ENCODE results near the gene AGBL1. TPM values are rescaled to one million over a fixed set of nuclear protein-coding genes. Genes with fewer than 3 reads are reported as not detected.

AGBL1 gene
- total and polyA plus RNA-seq, 9 donors = under 0.01 to 0.02 TPM; not detected in 7

DNA sequence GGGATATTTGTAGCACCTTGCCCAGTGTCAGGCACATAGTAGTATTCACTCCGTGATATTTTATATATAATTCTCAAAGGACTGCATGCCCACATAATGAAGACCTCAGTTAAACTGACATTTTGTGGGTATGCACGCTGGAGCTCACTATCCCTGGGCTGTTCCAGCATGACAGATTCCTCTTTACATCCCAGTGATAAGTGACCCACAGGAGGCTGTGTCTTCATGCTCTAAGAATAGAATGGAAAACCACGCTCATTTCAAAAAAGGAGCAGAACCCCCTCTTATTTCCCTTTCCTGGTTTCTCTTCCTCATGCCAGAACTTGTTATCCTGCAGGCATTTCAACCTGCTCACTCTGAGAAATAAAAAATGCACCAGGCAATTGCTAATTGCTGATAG, 717.5 kb downstream of the AGBL1 start:
- no peak overlapping the region for H3K27ac ChIP-seq
- no peaks in the 10 kb centered on the region for H3K4me1 ChIP-seq (ENCODE audit: insufficient read depth)
- WGBS, 3 donors = 61 to 69% (median 63%) methylated on average over 3 of the region's 3 CpGs
- H3K9me3 ChIP-seq = no peaks in the 10 kb centered on the region
- TF ChIP-seq EP300 (IDR thresholded peaks at IDR 0.05) = no peak
- no peak for TF ChIP-seq CTCF (IDR thresholded peaks at IDR 0.05)
- TF ChIP-seq POLR2A (IDR thresholded peaks at IDR 0.05) = no peak
- no peak for DNase-seq
- no peaks in the 10 kb centered on the region for H3K27me3 ChIP-seq
- intact Hi-C loops (cut with DNase I) = no loop called here
- H3K4me3 ChIP-seq = no peak overlapping the region
- no peaks in the 10 kb centered on the region for H3K36me3 ChIP-seq

DNA sequence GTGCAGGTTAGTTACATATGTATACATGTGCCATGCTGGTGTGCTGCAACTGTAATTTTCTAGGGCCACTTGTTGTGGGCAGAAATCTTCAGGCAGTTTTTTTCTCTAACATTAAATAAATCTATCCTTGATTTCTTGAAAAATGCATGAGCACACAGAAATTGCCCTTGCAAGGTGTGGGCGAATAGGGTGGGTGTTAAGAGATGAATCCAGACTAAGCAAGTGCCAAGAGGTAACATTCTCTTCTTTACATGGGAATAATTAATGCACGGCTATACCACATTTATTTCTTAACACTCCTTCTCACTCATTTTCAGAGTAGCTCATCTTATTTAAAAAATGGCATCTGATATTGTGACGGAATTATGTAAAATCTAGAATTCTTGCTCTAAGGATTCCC, 719.6 kb downstream of the AGBL1 start:
- 83 to 91% (median 83%) methylated on average over 3 of the region's 3 CpGs for WGBS, 3 donors
- intact Hi-C loops (cut with DNase I) = no loop called here
- Histone ChIP-seq H3K27ac (no peak overlapping the region), H3K4me1 (ENCODE audit: insufficient read depth) (no peaks in the 10 kb centered on the region), H3K9me3 (no peaks in the 10 kb centered on the region), H3K27me3 (no peaks in the 10 kb centered on the region), H3K4me3 (no peak overlapping the region), H3K36me3 (no peaks in the 10 kb centered on the region)
- DNase-seq = no peak
- TF ChIP-seq POLR2A (IDR thresholded peaks at IDR 0.05) (no peak), EP300 (IDR thresholded peaks at IDR 0.05) (no peak), CTCF (IDR thresholded peaks at IDR 0.05) (no peak)

DNA sequence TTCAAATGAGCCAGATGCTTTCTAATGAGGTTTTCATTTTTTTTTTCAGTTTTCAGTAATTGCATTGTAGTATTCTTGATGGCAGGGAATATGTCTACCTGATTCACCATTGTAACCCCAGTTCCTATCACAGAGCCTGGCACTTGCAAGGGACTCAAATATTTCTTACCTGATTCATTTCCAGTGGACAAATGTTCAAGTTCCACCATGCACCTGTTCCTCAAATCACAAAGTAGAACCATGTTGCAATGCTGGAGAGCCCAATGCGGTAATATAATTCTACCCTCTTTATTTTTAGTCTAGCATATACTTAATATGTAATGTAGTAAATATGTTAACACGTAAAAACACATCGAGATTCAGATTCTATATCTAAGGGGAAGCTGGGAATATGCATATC, 722.6 kb downstream of the AGBL1 start:
- H3K4me3 ChIP-seq = no peak overlapping the region
- no peak overlapping the region for H3K27ac ChIP-seq
- no peaks in the 10 kb centered on the region for H3K9me3 ChIP-seq
- no peak for DNase-seq
- H3K36me3 ChIP-seq = no peaks in the 10 kb centered on the region
- intact Hi-C loops (cut with DNase I) = no loop called here
- H3K27me3 ChIP-seq = no peaks in the 10 kb centered on the region
- TF ChIP-seq CTCF (IDR thresholded peaks at IDR 0.05) = no peak
- no peaks in the 10 kb centered on the region for H3K4me1 ChIP-seq (ENCODE audit: insufficient read depth)
- 80 to 91% (median 81%) methylated on average over 3 of the region's 3 CpGs for WGBS, 3 donors

DNA sequence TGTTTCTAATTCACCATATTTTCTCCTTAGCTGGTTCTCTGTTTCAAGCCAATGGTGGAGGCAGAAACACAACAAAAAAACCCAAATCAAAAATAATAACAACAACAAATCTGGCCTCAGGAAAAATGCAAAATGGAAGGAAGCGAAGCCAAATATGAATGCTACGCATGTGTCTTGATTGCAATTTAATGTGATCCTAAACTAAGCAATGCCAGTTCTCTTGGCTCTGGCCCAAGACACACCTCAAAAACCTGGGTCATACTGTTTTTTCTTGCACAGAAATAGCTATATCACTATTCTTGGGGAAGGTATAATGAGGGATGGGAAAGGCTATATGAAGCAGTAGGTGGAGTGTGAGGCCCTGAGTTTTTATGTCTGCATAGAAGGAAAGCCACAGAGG, 724.7 kb downstream of the AGBL1 start:
- Histone ChIP-seq H3K4me1 (ENCODE audit: insufficient read depth) (no peaks in the 10 kb centered on the region), H3K4me3 (no peak overlapping the region), H3K9me3 (no peaks in the 10 kb centered on the region), H3K36me3 (no peaks in the 10 kb centered on the region), H3K27ac (no peak overlapping the region), H3K27me3 (no peaks in the 10 kb centered on the region)
- DNase-seq = no peak
- no peak for TF ChIP-seq POLR2A (IDR thresholded peaks at IDR 0.05)
- TF ChIP-seq CTCF (IDR thresholded peaks at IDR 0.05) = no peak
- TF ChIP-seq EP300 (IDR thresholded peaks at IDR 0.05) = no peak
- WGBS, 3 donors = 92 to 94% (median 93%) methylated on average over 2 of the region's 2 CpGs
- intact Hi-C loops (cut with DNase I) = no loop called here

GRCh38 chr15:86810329-86810728, 730.7 kb downstream of the AGBL1 start:
- DNase-seq = no peak
- no peak overlapping the region for H3K27ac ChIP-seq
- TF ChIP-seq POLR2A (IDR thresholded peaks at IDR 0.05) = no peak
- no peak for TF ChIP-seq EP300 (IDR thresholded peaks at IDR 0.05)
- no peaks in the 10 kb centered on the region for H3K27me3 ChIP-seq
- no peaks in the 10 kb centered on the region for H3K36me3 ChIP-seq
- H3K4me3 ChIP-seq = no peak overlapping the region
- H3K9me3 ChIP-seq = no peaks in the 10 kb centered on the region
- intact Hi-C loops (cut with DNase I) = no loop called here
- no peaks in the 10 kb centered on the region for H3K4me1 ChIP-seq (ENCODE audit: insufficient read depth)
